IMR-90 (cell line): ENCODE results near the gene CHMP4A. TPM values are rescaled to one million over a fixed set of nuclear protein-coding genes. Genes with fewer than 3 reads are reported as not detected.

Experiments
- ATAC-seq: fragments of 200-7000 bp; cut with Tn5 transposase; 2 replicates; pipeline ENCODE4 v1.9.1; 2020; ENCODE audit warnings: low read depth, mild to moderate bottlenecking, moderate library complexity
- BruUV-seq: library from RNA; stranded (reverse); fragments of 400-500 nt; replicated peaks from 2 replicates; lab custom pipeline; 2021; lab: Mats Ljungman, UMichigan
- CTCF ChIA-PET: fragments of 300-600 bp; formaldehyde crosslinking; extraction: SDS; loops from one replicate; lab custom pipeline; 2021; ENCODE audit warnings: antibody characterized with exemption; lab: Yijun Ruan, JAX
- POLR2A ChIA-PET: fragments of 300-600 bp; sonication (Branson Sonifier 250); formaldehyde crosslinking; loops from one replicate; lab custom pipeline; 2022; ENCODE audit warnings: antibody characterized with exemption; ENCODE audit not compliant: unreplicated experiment; lab: Charles Lee
- DNase-seq: peaks from one replicate; pipeline ENCODE4 v3.0.0; 2013
- H2AFZ ChIP-seq: replicated peaks from 2 replicates; pipeline ENCODE3; 2013; ENCODE audit warnings: low read length, mild to moderate bottlenecking; ENCODE audit not compliant: poor library complexity
- H2AK5ac ChIP-seq: 2 replicates; pipeline ENCODE4 v1.6.1; 2013; ENCODE audit warnings: low read depth, low read length, inconsistent platforms
- H2AK9ac ChIP-seq: replicated peaks from 2 replicates; pipeline ENCODE3; 2013; ENCODE audit warnings: mild to moderate bottlenecking, low read depth, low read length, moderate library complexity; ENCODE audit not compliant: poor library complexity
- H2BK120ac ChIP-seq: 2 replicates; pipeline ENCODE4 v1.6.1; 2013; ENCODE audit warnings: low read depth, low read length, inconsistent platforms
- H2BK15ac ChIP-seq: 3 replicates; pipeline ENCODE4 v1.6.1; 2013; ENCODE audit warnings: low read depth, low read length, inconsistent platforms
- H2BK20ac ChIP-seq: 2 replicates; pipeline ENCODE4 v1.6.1; 2013; ENCODE audit warnings: low read depth, mild to moderate bottlenecking, inconsistent platforms, low read length, moderate library complexity
- H2BK5ac ChIP-seq: 2 replicates; pipeline ENCODE4 v1.6.1; 2013; ENCODE audit warnings: mild to moderate bottlenecking, low read depth, low read length, inconsistent platforms; ENCODE audit not compliant: poor library complexity, severe bottlenecking
- H3K14ac ChIP-seq: replicated peaks from 2 replicates; pipeline ENCODE4 v1.6.1; 2013; ENCODE audit warnings: low read depth, low read length, inconsistent platforms
- H3K18ac ChIP-seq: 2 replicates; pipeline ENCODE4 v1.6.1; 2013; ENCODE audit warnings: low read depth, low read length, control low read depth
- H3K23ac ChIP-seq: 2 replicates; pipeline ENCODE4 v1.6.1; 2013; ENCODE audit warnings: low read depth, low read length, inconsistent platforms
- H3K27ac ChIP-seq: 2 replicates; pipeline ENCODE4 v1.5.1; 2013; ENCODE audit warnings: mild to moderate bottlenecking, control low read depth, low read length; ENCODE audit not compliant: insufficient read depth
- H3K27me3 ChIP-seq: 2 replicates; pipeline ENCODE4 v1.6.1; 2013; ENCODE audit warnings: low read length; ENCODE audit not compliant: control insufficient read depth, insufficient read depth
- H3K36me3 ChIP-seq: 2 replicates; pipeline ENCODE4 v1.6.1; 2013; ENCODE audit warnings: low read length, mixed read lengths; ENCODE audit not compliant: control insufficient read depth, insufficient read depth
- H3K4ac ChIP-seq: 2 replicates; pipeline ENCODE4 v1.6.1; 2013; ENCODE audit warnings: low read depth, low read length, inconsistent platforms
- H3K4me1 ChIP-seq: 2 replicates; pipeline ENCODE4 v1.6.1; 2013; ENCODE audit warnings: low read length, mixed read lengths; ENCODE audit not compliant: control insufficient read depth, insufficient read depth
- H3K4me2 ChIP-seq: 2 replicates; pipeline ENCODE4 v1.6.1; 2013; ENCODE audit warnings: low read depth, mild to moderate bottlenecking, control low read depth, low read length, moderate library complexity
- H3K4me3 ChIP-seq: 2 replicates; pipeline ENCODE4 v1.5.1; 2013; ENCODE audit warnings: low read depth, mild to moderate bottlenecking, control low read depth, low read length, moderate library complexity; ENCODE audit not compliant: insufficient read depth
- H3K56ac ChIP-seq: 2 replicates; pipeline ENCODE4 v1.6.1; 2013; ENCODE audit warnings: low read length, inconsistent platforms; ENCODE audit not compliant: insufficient read depth; ENCODE audit errors: extremely low read depth
- H3K79me1 ChIP-seq, 2 experiments: 2 replicates each; pipeline ENCODE4 v1.6.1; 2013; ENCODE audit warnings: low read length in 2 of 2, inconsistent platforms in 1 of 2, low read depth in 1 of 2
- H3K9ac ChIP-seq: 2 replicates; pipeline ENCODE4 v1.6.1; 2013; ENCODE audit warnings: low read depth, low read length, control low read depth
- H3K9me1 ChIP-seq: 2 replicates; pipeline ENCODE4 v1.6.1; 2013; ENCODE audit warnings: low read length, inconsistent platforms; ENCODE audit not compliant: insufficient read depth
- H3K9me3 ChIP-seq: 2 replicates; pipeline ENCODE4 v1.6.1; 2013; ENCODE audit warnings: low read length; ENCODE audit not compliant: control insufficient read depth, insufficient read depth
- H4K20me1 ChIP-seq: 2 replicates; pipeline ENCODE4 v1.6.1; 2013; ENCODE audit warnings: low read length, inconsistent platforms; ENCODE audit not compliant: insufficient read depth
- H4K5ac ChIP-seq: 2 replicates; pipeline ENCODE4 v1.6.1; 2013; ENCODE audit warnings: mild to moderate bottlenecking, low read depth, low read length, control low read depth
- H4K8ac ChIP-seq, 2 experiments: 2 replicates each; pipeline ENCODE4 v1.6.1; 2013; ENCODE audit warnings: low read depth in 2 of 2, low read length in 2 of 2, control low read depth in 1 of 2, inconsistent platforms in 1 of 2
- H4K91ac ChIP-seq: 2 replicates; pipeline ENCODE4 v1.6.1; 2013; ENCODE audit warnings: low read depth, low read length, inconsistent platforms; ENCODE audit not compliant: insufficient read depth
- BHLHE40 ChIP-seq: fragments of 150-350 bp; IDR thresholded peaks from 2 replicates; pipeline ENCODE4 v1.6.1; 2016; ENCODE audit warnings: mild to moderate bottlenecking, low read depth, low read length
- CEBPB ChIP-seq: IDR thresholded peaks from 2 replicates; pipeline ENCODE4 v1.6.1; 2012; ENCODE audit warnings: low read depth, low read length, improper control_type of control experiment
- CHD1 ChIP-seq: IDR thresholded peaks from 2 replicates; pipeline ENCODE4 v1.6.1; 2012; ENCODE audit warnings: low read depth, low read length, improper control_type of control experiment
- CTCF ChIP-seq: conservative IDR thresholded peaks from 2 replicates; pipeline ENCODE4 v1.5.1; 2012; ENCODE audit warnings: mild to moderate bottlenecking, low read depth, low read length, improper control_type of control experiment
- ELK1 ChIP-seq: fragments of 150-350 bp; IDR thresholded peaks from 2 replicates; pipeline ENCODE4 v1.6.1; 2016; ENCODE audit warnings: low read depth, mild to moderate bottlenecking, low read length, moderate library complexity, borderline replicate concordance
- FOS ChIP-seq: fragments of 150-350 bp; IDR thresholded peaks from 2 replicates; pipeline ENCODE4 v1.6.1; 2016; ENCODE audit warnings: low read depth, low read length
- MAFK ChIP-seq: IDR thresholded peaks from 2 replicates; pipeline ENCODE4 v1.6.1; 2012; ENCODE audit warnings: low read depth, low read length, improper control_type of control experiment
- MAZ ChIP-seq: IDR thresholded peaks from 2 replicates; pipeline ENCODE4 v1.6.1; 2012; ENCODE audit warnings: low read depth, mild to moderate bottlenecking, low read length, improper control_type of control experiment, moderate library complexity, borderline replicate concordance
- MXI1 ChIP-seq: IDR thresholded peaks from 2 replicates; pipeline ENCODE4 v1.6.1; 2012; ENCODE audit warnings: low read depth, mild to moderate bottlenecking, low read length, moderate library complexity, borderline replicate concordance
- NFE2L2 ChIP-seq: fragments of 150-350 bp; IDR thresholded peaks from 2 replicates; pipeline ENCODE4 v1.6.1; 2016; ENCODE audit warnings: low read depth, mild to moderate bottlenecking, low read length
- POLR2A ChIP-seq: IDR thresholded peaks from 2 replicates; pipeline ENCODE4 v1.6.1; 2012; ENCODE audit warnings: mild to moderate bottlenecking, low read depth, low read length
- RAD21 ChIP-seq: IDR thresholded peaks from 2 replicates; pipeline ENCODE4 v1.6.1; 2012; ENCODE audit warnings: low read length, improper control_type of control experiment
- RCOR1 ChIP-seq: IDR thresholded peaks from 2 replicates; pipeline ENCODE4 v1.6.1; 2012; ENCODE audit warnings: mild to moderate bottlenecking, low read length, improper control_type of control experiment; ENCODE audit not compliant: insufficient replicate concordance
- RFX5 ChIP-seq: IDR thresholded peaks from 2 replicates; pipeline ENCODE4 v1.8.0; 2012; ENCODE audit warnings: low read depth, mild to moderate bottlenecking, low read length, moderate library complexity
- SMC3 ChIP-seq: fragments of 150-350 bp; IDR thresholded peaks from 2 replicates; pipeline ENCODE4 v1.6.1; 2016; ENCODE audit warnings: low read depth, mild to moderate bottlenecking, antibody characterized with exemption, low read length, moderate library complexity
- WGBS, 2 experiments: methylation state at CpG; one replicate each; pipeline versions ENCODE4 v1.1.5 to v1.1.7; 2013; ENCODE audit warnings: missing lambda C conversion rate in 2 of 2; ENCODE audit not compliant: insufficient read length in 1 of 2; ENCODE audit errors: extremely low coverage in 2 of 2; 5-methylcytosine and 5-hydroxymethylcytosine counted together
- dilution Hi-C: fragments of 300-500 bp; cut with HindIII; formaldehyde crosslinking; loops from one replicate; pipeline ENCODE4 v1.14.3; 2018; ENCODE audit warnings: low sequenced_read_pairs; ENCODE audit not compliant: unreplicated experiment
- in situ Hi-C: fragments of 300-500 bp; cut with MboI; formaldehyde crosslinking; loops from 3 replicates; pipeline ENCODE4 v1.14.3; 2019; ENCODE audit warnings: low sequenced_read_pairs, inconsistent platforms, mixed read lengths
- intact Hi-C: fragments of 100-400 bp; cut with micrococcal nuclease; formaldehyde crosslinking; loops from 2 replicates; pipeline ENCODE4 v1.10.0; 2022
- polyA plus RNA-seq, 3 experiments: library from polyadenylated mRNA; depleted of rRNA; stranded (reverse); fragments of >200 nt; gene quantifications; 2 replicates each; pipeline ENCODE4 v1.2.3, GENCODE V29; 2012; ENCODE audit warnings: low replicate concordance in 1 of 3
- total RNA-seq: library from RNA; depleted of rRNA; stranded (reverse); fragments of >200 nt; gene quantifications from 2 replicates; pipeline ENCODE4 v1.2.3, GENCODE V29; 2012

The CHMP4A gene
- total and polyA plus RNA-seq, 2 of the 4 experiments (the other 2 are of a cell fraction): 22.0 to 63.8 TPM

DNA sequence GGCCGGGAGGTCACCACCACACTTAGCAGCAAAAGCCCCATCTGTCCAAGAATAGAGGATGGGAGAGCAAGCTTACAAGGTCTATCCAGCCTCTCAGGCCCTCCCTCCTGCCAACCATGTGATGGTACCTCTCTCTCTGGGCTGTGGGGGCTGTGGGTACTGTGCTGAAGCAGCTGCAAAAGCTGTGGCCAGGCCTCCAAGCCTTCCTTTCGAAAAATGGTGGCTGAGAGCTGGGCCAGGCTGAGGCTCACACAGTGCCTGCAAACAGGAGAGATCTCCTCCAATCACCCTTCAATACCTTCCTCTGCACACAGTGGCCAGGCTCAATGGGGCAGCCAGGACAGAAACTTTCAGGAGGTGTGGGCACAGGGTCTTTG lies 25.8 kb downstream of the CHMP4A start (continued):
- TF ChIP-seq NFE2L2 (no peak), CEBPB (no peak), BHLHE40 (no peak), RFX5 (no peak), SMC3 (no peak)

DNA sequence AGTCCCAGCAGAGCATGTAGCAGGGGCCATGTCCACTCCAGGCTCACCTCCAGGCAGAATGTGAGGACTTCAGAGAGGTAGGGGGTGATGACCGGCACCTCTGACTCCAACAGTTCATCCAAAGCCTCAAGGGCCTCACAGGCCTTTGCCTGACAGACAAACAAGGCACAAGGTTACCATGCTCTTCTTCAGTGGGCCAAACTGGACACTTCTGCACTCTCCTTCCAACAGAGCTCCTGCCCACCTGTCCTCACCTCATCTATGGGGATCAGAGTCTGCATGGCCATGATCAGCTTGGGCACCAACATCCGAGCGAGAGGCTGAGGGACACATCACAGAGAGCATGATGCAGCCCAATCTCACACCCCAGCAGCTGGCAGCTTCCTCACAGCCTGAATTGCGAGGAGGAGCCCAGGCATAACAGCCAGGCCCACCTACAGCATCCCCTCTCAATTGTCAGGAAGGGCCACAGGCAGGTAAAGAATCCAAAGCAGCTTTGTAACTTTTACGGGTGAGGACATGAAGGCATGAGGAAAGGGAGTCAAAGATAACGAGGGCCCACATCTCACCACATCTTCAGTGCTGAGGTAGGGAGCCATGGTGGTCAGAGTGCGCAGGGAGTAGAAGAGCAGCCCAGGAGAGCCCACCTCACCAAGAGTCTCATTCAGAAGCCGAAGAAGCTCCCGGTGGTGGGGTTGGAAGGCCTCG lies 26.3 kb downstream of the CHMP4A start:
- H3K9ac ChIP-seq: no peak overlapping the region
- no peak for TF ChIP-seq RFX5
- TF ChIP-seq SMC3: no peak
- no peak for TF ChIP-seq ELK1
- TF ChIP-seq FOS: no peak
- no peak for TF ChIP-seq CEBPB
- no peak for TF ChIP-seq MAFK
- no peak for TF ChIP-seq CTCF
- TF ChIP-seq RCOR1: no peak
- TF ChIP-seq MAZ: no peak
- TF ChIP-seq MXI1: no peak
- no peak for TF ChIP-seq RAD21
- TF ChIP-seq BHLHE40: no peak
- no peak for TF ChIP-seq CHD1
- no peak for TF ChIP-seq POLR2A

More for the DNA sequence above, 26.3 kb downstream of the CHMP4A start:
- Histone ChIP-seq H4K5ac (no peak overlapping the region), H3K14ac (no peak overlapping the region), H3K4ac (no peak overlapping the region), H4K91ac (no peak overlapping the region), H4K20me1 (no peaks in the 10 kb centered on the region), H3K4me2 (no peak overlapping the region), H2AFZ (no peak overlapping the region), H3K9me1 (peaks cover 18% of the 10 kb centered on the region), H3K4me1 (peaks cover 4% of the 10 kb centered on the region), H3K79me1 (peaks cover 17 to 59% of the 10 kb centered on the region in 2 experiments), H2AK5ac (no peak overlapping the region), H2AK9ac (peak overlapping the region; percentile 99), H3K36me3 (peaks cover 54% of the 10 kb centered on the region), H2BK15ac (no peak overlapping the region), H3K27ac (no peak overlapping the region), H3K56ac (no peak overlapping the region), H4K8ac (no peak overlapping the region), H2BK20ac (no peak overlapping the region), H2BK5ac (no peak overlapping the region), H3K23ac (no peak overlapping the region), H3K9me3 (no peaks in the 10 kb centered on the region), H3K18ac (no peak overlapping the region), H3K27me3 (no peaks in the 10 kb centered on the region), H3K4me3 (no peak overlapping the region), H2BK120ac (no peak overlapping the region)
- WGBS, 2 experiments: 100% methylated on average over 3 of the region's 10 CpGs; no CpG with 5 or more reads in 1 of the 2 experiments
- DNase-seq: no peak
- ChIA-PET CTCF (no interaction called here), POLR2A (no interaction called here)
- no peak for ATAC-seq
- intact Hi-C loops: no loop called here
- in situ Hi-C loops: no loop called here
- no TSS peak for BruUV-seq
- dilution Hi-C loops: no loop called here
